ENCODE results near the gene EFCAB9. TPM values are rescaled to one million over a fixed set of nuclear protein-coding genes. Genes with fewer than 3 reads are reported as not detected.
A peak's percentile ranks its signal among the peaks of the same experiment; 100 is the strongest.
"Not testable (repeated sequence)": the region's sequence is repeated elsewhere in the genome, so short reads cannot be mapped to it uniquely, and the experiment has no call there.

The EFCAB9 gene
- not detected in 2 replicates for total RNA-seq

- DNase-seq = no peak
These were observed at the start of gene EFCAB9 for GRCh38 chr5:172193872-172194271. Gene EFCAB9, plus strand, starts transcription at chr5:172194172. Its CDS starts 1 bp downstream, at chr5:172194173.

- no peak for DNase-seq
These were observed 49.6 kb upstream of the EFCAB9 start for GRCh38 chr5:172144291-172144815.

GRCh38 chr5:172144931-172145869, 48.8 kb upstream of the EFCAB9 start:
- DNase-seq = no peak

- DNase-seq = no peak
These were observed 47.9 kb upstream of the EFCAB9 start for GRCh38 chr5:172145870-172146747.

- no peak for DNase-seq
These were observed 47.3 kb upstream of the EFCAB9 start for GRCh38 chr5:172146748-172147092.

- no peak for DNase-seq
These were observed 46.1 kb upstream of the EFCAB9 start for GRCh38 chr5:172147857-172148256.

- no peak for DNase-seq
These were observed 45.6 kb upstream of the EFCAB9 start for GRCh38 chr5:172148381-172148780.

GRCh38 chr5:172149073-172149472, 44.9 kb upstream of the EFCAB9 start:
- peak; percentile 44 for DNase-seq

GRCh38 chr5:172149481-172149880, 44.5 kb upstream of the EFCAB9 start:
- DNase-seq = not testable (repeated sequence)

GRCh38 chr5:172150514-172151425, 43.2 kb upstream of the EFCAB9 start:
- no peak for DNase-seq

- no peak for DNase-seq
These were observed 42.2 kb upstream of the EFCAB9 start for GRCh38 chr5:172151661-172152210.

- DNase-seq = no peak
These were observed 40.3 kb upstream of the EFCAB9 start for GRCh38 chr5:172153695-172154094.

- DNase-seq = not testable (repeated sequence)
These were observed 38.9 kb upstream of the EFCAB9 start for GRCh38 chr5:172155101-172155500.

GRCh38 chr5:172156541-172156994, 37.4 kb upstream of the EFCAB9 start:
- peak; percentile 98 for DNase-seq

- DNase-seq = no peak
These were observed 35.0 kb upstream of the EFCAB9 start for GRCh38 chr5:172159016-172159415.

- no peak for DNase-seq
These were observed 33.5 kb upstream of the EFCAB9 start for GRCh38 chr5:172160506-172160905.

GRCh38 chr5:172162323-172162986, 31.5 kb upstream of the EFCAB9 start:
- peak; percentile 21 for DNase-seq

GRCh38 chr5:172162987-172163343, 31.0 kb upstream of the EFCAB9 start:
- DNase-seq = no peak

- DNase-seq = no peak
These were observed 30.6 kb upstream of the EFCAB9 start for GRCh38 chr5:172163346-172163745.

GRCh38 chr5:172164769-172165212, 29.2 kb upstream of the EFCAB9 start:
- no peak for DNase-seq

GRCh38 chr5:172165465-172165864, 28.5 kb upstream of the EFCAB9 start:
- no peak for DNase-seq

Data from dermis blood vessel endothelial cell (primary cell).